ENCODE measurements around the gene DLK1.

DLK1 gene

GRCh38 chr14:100726550-100727085 is at the start of gene DLK1:
Gene DLK1 (plus strand): TSS chr14:100726892. CDS start chr14:100727069, 177 bp downstream.
- H3K36me3 ChIP-seq (ENCODE audit: control insufficient read depth in 2 of 2, insufficient read depth in 2 of 2, low read length in 2 of 2) = no peaks in the 10 kb centered on the region
- H3K9ac ChIP-seq (ENCODE audit: low read depth in 1 of 2, low read length in 2 of 2) = no peak within 1 kb of the TSS
- no peak within 1 kb of the TSS for H3K27ac ChIP-seq (ENCODE audit: low read depth in 2 of 2, low read length in 2 of 2)
- no peak within 1 kb of the TSS for H3K4me3 ChIP-seq (ENCODE audit: low read length in 2 of 2)
- H3K9me3 ChIP-seq (ENCODE audit: control insufficient read depth in 2 of 2, low read length in 2 of 2) = no peaks in the 10 kb centered on the region
- no peaks in the 10 kb centered on the region for H3K4me1 ChIP-seq (ENCODE audit: control insufficient read depth in 2 of 2, insufficient read depth in 2 of 2, low read length in 2 of 2)
- H3K27me3 ChIP-seq (ENCODE audit: control insufficient read depth in 2 of 2, insufficient read depth in 2 of 2, low read length in 2 of 2) = peaks cover 13 to 29% of the 10 kb centered on the region in 2 donors

DNA sequence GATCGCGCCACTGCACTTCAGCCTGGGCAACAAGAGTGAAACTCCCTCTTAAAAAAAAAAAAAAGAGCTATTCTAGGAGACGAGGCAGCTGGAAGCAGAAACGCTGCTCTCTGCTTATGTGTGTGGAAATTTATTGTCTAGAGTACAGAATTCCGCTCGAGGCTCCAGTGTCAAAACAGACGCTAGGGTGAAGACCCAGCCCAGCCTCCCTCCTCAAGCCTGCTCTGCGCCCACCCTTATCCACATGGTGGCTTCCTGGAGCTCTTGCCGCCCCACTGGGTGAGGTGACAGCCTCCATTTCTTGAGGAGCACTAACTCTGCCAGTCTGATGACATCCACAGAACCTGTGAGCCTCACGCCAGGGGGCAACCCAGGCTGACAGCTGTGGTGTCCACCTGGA is 49.5 kb upstream of the DLK1 start:
- H3K9me3 ChIP-seq (ENCODE audit: control insufficient read depth in 2 of 2, low read length in 2 of 2) = no peaks in the 10 kb centered on the region
- H3K9ac ChIP-seq (ENCODE audit: low read depth in 1 of 2, low read length in 2 of 2) = peak overlapping the region in 1 of 2 donors; percentile 49
- no peaks in the 10 kb centered on the region for H3K27me3 ChIP-seq (ENCODE audit: control insufficient read depth in 2 of 2, insufficient read depth in 2 of 2, low read length in 2 of 2)
- H3K36me3 ChIP-seq (ENCODE audit: control insufficient read depth in 2 of 2, insufficient read depth in 2 of 2, low read length in 2 of 2) = no peaks in the 10 kb centered on the region
- H3K4me3 ChIP-seq (ENCODE audit: low read length in 2 of 2) = no peak overlapping the region
- peak overlapping the region; percentile 74 to 76 for H3K27ac ChIP-seq (ENCODE audit: low read depth in 2 of 2, low read length in 2 of 2)
- peaks cover 23 to 46% of the 10 kb centered on the region in 2 donors for H3K4me1 ChIP-seq (ENCODE audit: control insufficient read depth in 2 of 2, insufficient read depth in 2 of 2, low read length in 2 of 2)

DNA sequence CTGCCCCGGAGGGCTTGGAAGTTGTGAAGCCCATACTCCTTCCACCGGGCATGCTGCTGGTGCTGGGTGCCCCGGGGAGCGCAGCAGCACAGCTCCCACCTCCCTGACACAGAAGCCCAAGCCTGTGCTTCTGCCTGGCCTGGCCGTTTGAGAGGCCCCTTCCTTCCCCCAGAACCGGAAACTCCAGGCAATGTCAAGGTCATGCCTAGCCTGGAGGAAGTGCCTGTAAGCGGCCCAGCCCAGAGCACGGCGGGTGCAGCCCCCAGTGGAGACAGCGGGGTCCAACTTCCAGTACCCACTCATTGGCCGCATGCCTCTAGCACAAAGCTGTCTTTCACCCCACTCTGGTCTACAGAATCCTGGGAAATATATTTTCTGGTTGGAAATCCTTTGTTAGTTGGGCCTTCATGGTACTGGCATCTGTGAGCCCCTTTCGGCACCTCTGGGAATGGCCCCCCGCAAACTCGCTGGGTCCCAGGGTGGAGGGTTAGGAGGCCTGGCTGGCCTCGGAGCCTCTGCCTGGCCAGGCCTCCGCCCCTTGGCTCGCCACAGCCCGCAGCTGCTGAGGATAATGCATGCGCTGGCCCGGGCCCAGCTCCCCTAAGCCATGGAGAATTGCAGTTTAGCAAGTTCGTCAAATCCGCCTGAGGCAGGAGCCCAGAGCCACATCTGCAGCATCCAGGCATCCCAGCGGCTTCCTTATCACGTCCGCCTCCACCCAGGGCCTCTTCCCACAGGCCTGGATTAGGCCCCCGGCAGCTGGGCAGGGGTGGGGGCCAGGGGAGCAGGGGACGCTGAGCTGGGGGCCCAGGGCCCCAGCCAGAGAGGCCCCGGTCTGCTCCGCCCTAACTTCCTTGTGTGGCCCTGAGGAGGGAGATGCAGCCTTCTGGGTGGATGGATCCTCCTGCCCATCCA is 48.9 kb upstream of the DLK1 start:
- Histone ChIP-seq H3K27me3 (ENCODE audit: control insufficient read depth in 2 of 2, insufficient read depth in 2 of 2, low read length in 2 of 2) (no peaks in the 10 kb centered on the region), H3K9me3 (ENCODE audit: control insufficient read depth in 2 of 2, low read length in 2 of 2) (no peaks in the 10 kb centered on the region), H3K27ac (ENCODE audit: low read depth in 2 of 2, low read length in 2 of 2) (peak overlapping the region; percentile 74 to 76), H3K4me1 (ENCODE audit: control insufficient read depth in 2 of 2, insufficient read depth in 2 of 2, low read length in 2 of 2) (peaks cover 20 to 46% of the 10 kb centered on the region in 2 donors), H3K36me3 (ENCODE audit: control insufficient read depth in 2 of 2, insufficient read depth in 2 of 2, low read length in 2 of 2) (no peaks in the 10 kb centered on the region), H3K9ac (ENCODE audit: low read depth in 1 of 2, low read length in 2 of 2) (peak overlapping the region in 1 of 2 donors; percentile 49), H3K4me3 (ENCODE audit: low read length in 2 of 2) (no peak overlapping the region)

- Histone ChIP-seq H3K4me1 (ENCODE audit: control insufficient read depth in 2 of 2, insufficient read depth in 2 of 2, low read length in 2 of 2) (peaks cover 20 to 44% of the 10 kb centered on the region in 2 donors), H3K4me3 (ENCODE audit: low read length in 2 of 2) (no peak overlapping the region), H3K27ac (ENCODE audit: low read depth in 2 of 2, low read length in 2 of 2) (peak overlapping the region; percentile 74 to 76), H3K36me3 (ENCODE audit: control insufficient read depth in 2 of 2, insufficient read depth in 2 of 2, low read length in 2 of 2) (no peaks in the 10 kb centered on the region), H3K9ac (ENCODE audit: low read depth in 1 of 2, low read length in 2 of 2) (peak overlapping the region in 1 of 2 donors; percentile 49), H3K9me3 (ENCODE audit: control insufficient read depth in 2 of 2, low read length in 2 of 2) (no peaks in the 10 kb centered on the region), H3K27me3 (ENCODE audit: control insufficient read depth in 2 of 2, insufficient read depth in 2 of 2, low read length in 2 of 2) (no peaks in the 10 kb centered on the region)
Observed at GRCh38 chr14:100678469-100678828, 48.2 kb upstream of the DLK1 start.

DNA sequence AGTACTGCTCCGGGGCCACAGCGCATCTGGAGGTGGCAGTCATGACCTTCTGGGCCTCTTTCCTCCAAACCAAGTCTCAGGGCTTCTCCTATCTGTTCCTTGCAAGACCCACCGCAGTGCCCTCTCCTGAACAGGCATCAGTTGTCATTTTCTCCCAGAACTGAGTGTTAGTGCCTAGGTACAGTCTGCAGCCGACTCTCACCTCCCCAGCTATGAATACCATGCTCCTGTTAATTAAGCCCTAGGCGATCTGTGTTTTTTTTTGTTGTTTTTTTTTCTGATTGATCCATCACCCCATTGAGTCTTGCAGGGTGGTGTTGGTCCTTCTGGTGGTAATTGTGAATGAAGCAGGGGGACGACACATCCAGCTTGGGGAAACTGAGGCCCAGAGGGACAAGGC is 47.5 kb upstream of the DLK1 start:
- Histone ChIP-seq H3K36me3 (ENCODE audit: control insufficient read depth in 2 of 2, insufficient read depth in 2 of 2, low read length in 2 of 2) (no peaks in the 10 kb centered on the region), H3K27ac (ENCODE audit: low read depth in 2 of 2, low read length in 2 of 2) (peak overlapping the region; percentile 74 to 76), H3K27me3 (ENCODE audit: control insufficient read depth in 2 of 2, insufficient read depth in 2 of 2, low read length in 2 of 2) (no peaks in the 10 kb centered on the region), H3K9me3 (ENCODE audit: control insufficient read depth in 2 of 2, low read length in 2 of 2) (no peaks in the 10 kb centered on the region), H3K4me3 (ENCODE audit: low read length in 2 of 2) (no peak overlapping the region), H3K9ac (ENCODE audit: low read depth in 1 of 2, low read length in 2 of 2) (no peak overlapping the region), H3K4me1 (ENCODE audit: control insufficient read depth in 2 of 2, insufficient read depth in 2 of 2, low read length in 2 of 2) (peaks cover 20 to 41% of the 10 kb centered on the region in 2 donors)

- H3K27ac ChIP-seq (ENCODE audit: low read depth in 2 of 2, low read length in 2 of 2) = peak overlapping the region; percentile 74 to 76
Observed at GRCh38 chr14:100679707-100680438, 46.8 kb upstream of the DLK1 start.

GRCh38 chr14:100680439-100681051 is 46.1 kb upstream of the DLK1 start:
- Histone ChIP-seq H3K9ac (ENCODE audit: low read depth in 1 of 2, low read length in 2 of 2) (no peak overlapping the region), H3K9me3 (ENCODE audit: control insufficient read depth in 2 of 2, low read length in 2 of 2) (no peaks in the 10 kb centered on the region), H3K27me3 (ENCODE audit: control insufficient read depth in 2 of 2, insufficient read depth in 2 of 2, low read length in 2 of 2) (peaks cover 0 to 3% of the 10 kb centered on the region in 2 donors), H3K4me3 (ENCODE audit: low read length in 2 of 2) (no peak overlapping the region), H3K27ac (ENCODE audit: low read depth in 2 of 2, low read length in 2 of 2) (peak overlapping the region; percentile 53 to 76), H3K36me3 (ENCODE audit: control insufficient read depth in 2 of 2, insufficient read depth in 2 of 2, low read length in 2 of 2) (no peaks in the 10 kb centered on the region), H3K4me1 (ENCODE audit: control insufficient read depth in 2 of 2, insufficient read depth in 2 of 2, low read length in 2 of 2) (peaks cover 20 to 41% of the 10 kb centered on the region in 2 donors)

More at GRCh38 chr14:100679707-100680438, 46.8 kb upstream of the DLK1 start:
- no peak overlapping the region for H3K4me3 ChIP-seq (ENCODE audit: low read length in 2 of 2)
- H3K36me3 ChIP-seq (ENCODE audit: control insufficient read depth in 2 of 2, insufficient read depth in 2 of 2, low read length in 2 of 2) = no peaks in the 10 kb centered on the region
- no peaks in the 10 kb centered on the region for H3K9me3 ChIP-seq (ENCODE audit: control insufficient read depth in 2 of 2, low read length in 2 of 2)
- no peak overlapping the region for H3K9ac ChIP-seq (ENCODE audit: low read depth in 1 of 2, low read length in 2 of 2)
- H3K4me1 ChIP-seq (ENCODE audit: control insufficient read depth in 2 of 2, insufficient read depth in 2 of 2, low read length in 2 of 2) = peaks cover 20 to 41% of the 10 kb centered on the region in 2 donors
- peaks cover 0 to 3% of the 10 kb centered on the region in 2 donors for H3K27me3 ChIP-seq (ENCODE audit: control insufficient read depth in 2 of 2, insufficient read depth in 2 of 2, low read length in 2 of 2)

DNA sequence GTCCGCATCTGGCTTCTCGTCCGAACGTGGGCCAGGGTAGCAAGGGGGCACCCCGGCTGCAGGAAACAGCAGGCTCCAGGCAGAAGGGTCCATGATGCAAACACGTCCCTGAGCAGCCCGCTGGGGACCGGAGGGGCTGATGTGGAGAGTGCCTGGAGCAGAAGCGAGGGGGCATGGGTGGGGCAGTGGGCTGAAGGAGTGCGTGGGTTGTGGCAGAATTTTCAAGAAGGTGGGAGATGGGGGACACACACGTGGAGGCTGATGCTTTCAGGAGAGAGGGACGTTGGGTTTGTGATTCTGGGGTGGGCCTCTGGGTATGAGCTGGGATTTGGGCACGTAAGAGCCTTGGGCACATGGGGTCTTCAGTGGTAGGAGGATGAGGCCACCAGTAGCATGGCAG is 45.6 kb upstream of the DLK1 start:
- Histone ChIP-seq H3K27me3 (ENCODE audit: control insufficient read depth in 2 of 2, insufficient read depth in 2 of 2, low read length in 2 of 2) (peaks cover 0 to 3% of the 10 kb centered on the region in 2 donors), H3K27ac (ENCODE audit: low read depth in 2 of 2, low read length in 2 of 2) (peak overlapping the region; percentile 53 to 76), H3K4me3 (ENCODE audit: low read length in 2 of 2) (no peak overlapping the region), H3K36me3 (ENCODE audit: control insufficient read depth in 2 of 2, insufficient read depth in 2 of 2, low read length in 2 of 2) (no peaks in the 10 kb centered on the region), H3K4me1 (ENCODE audit: control insufficient read depth in 2 of 2, insufficient read depth in 2 of 2, low read length in 2 of 2) (peaks cover 20 to 38% of the 10 kb centered on the region in 2 donors), H3K9me3 (ENCODE audit: control insufficient read depth in 2 of 2, low read length in 2 of 2) (no peaks in the 10 kb centered on the region), H3K9ac (ENCODE audit: low read depth in 1 of 2, low read length in 2 of 2) (no peak overlapping the region)

DNA sequence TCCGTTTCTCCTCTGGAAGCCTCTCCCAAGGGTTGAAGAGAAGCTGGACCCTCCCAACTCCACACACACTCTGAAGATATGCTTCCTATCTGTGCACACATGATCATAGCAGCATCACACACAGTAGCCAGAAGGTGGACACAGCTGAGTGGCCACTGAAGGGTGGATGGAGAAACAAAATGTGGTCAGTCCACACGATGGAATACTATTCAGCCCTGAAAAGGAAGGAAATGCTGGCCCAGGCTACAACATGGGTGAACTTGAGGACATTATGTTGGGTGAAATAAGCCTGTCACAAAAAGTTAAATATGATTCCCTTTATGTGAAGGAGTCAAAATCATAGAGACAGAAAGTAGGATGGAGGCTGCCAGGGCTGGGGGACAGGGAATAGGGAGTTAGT is 43.9 kb upstream of the DLK1 start:
- H3K36me3 ChIP-seq (ENCODE audit: control insufficient read depth in 2 of 2, insufficient read depth in 2 of 2, low read length in 2 of 2) = no peaks in the 10 kb centered on the region
- no peak overlapping the region for H3K27ac ChIP-seq (ENCODE audit: low read depth in 2 of 2, low read length in 2 of 2)
- H3K27me3 ChIP-seq (ENCODE audit: control insufficient read depth in 2 of 2, insufficient read depth in 2 of 2, low read length in 2 of 2) = peaks cover 0 to 3% of the 10 kb centered on the region in 2 donors
- peaks cover 5 to 21% of the 10 kb centered on the region in 2 donors for H3K4me1 ChIP-seq (ENCODE audit: control insufficient read depth in 2 of 2, insufficient read depth in 2 of 2, low read length in 2 of 2)
- H3K4me3 ChIP-seq (ENCODE audit: low read length in 2 of 2) = no peak overlapping the region
- H3K9me3 ChIP-seq (ENCODE audit: control insufficient read depth in 2 of 2, low read length in 2 of 2) = no peaks in the 10 kb centered on the region
- H3K9ac ChIP-seq (ENCODE audit: low read depth in 1 of 2, low read length in 2 of 2) = no peak overlapping the region
